HPDE6-E6E7 (cell line): ENCODE results near the gene ORAI3.

Experiments used
- DNase-seq: peaks from one replicate; pipeline ENCODE4 v3.0.0; 2011; ENCODE audit warnings: missing footprints; ENCODE audit errors: extremely low spot score

ORAI3 gene

GRCh38 chr16:30992276-30992780 lies 43.5 kb downstream of the ORAI3 start:
- no peak for DNase-seq

GRCh38 chr16:30992931-30993816 lies 44.3 kb downstream of the ORAI3 start:
- no peak for DNase-seq

GRCh38 chr16:30995927-30996323 lies 47.1 kb downstream of the ORAI3 start:
- no peak for DNase-seq

- no peak for DNase-seq
Observed at GRCh38 chr16:30996324-30996984, 47.6 kb downstream of the ORAI3 start.

- DNase-seq: peak; percentile 85
Observed at GRCh38 chr16:30996985-30997724, 48.3 kb downstream of the ORAI3 start.

- DNase-seq: peak; percentile 91
Observed at GRCh38 chr16:30997725-30998711, 49.1 kb downstream of the ORAI3 start.

- no peak for DNase-seq
Observed at GRCh38 chr16:30998852-30999761, 50.2 kb downstream of the ORAI3 start.

GRCh38 chr16:31000671-31001382 lies 52.0 kb downstream of the ORAI3 start:
- DNase-seq: no peak

GRCh38 chr16:31001507-31002249 lies 52.8 kb downstream of the ORAI3 start:
- no peak for DNase-seq

GRCh38 chr16:31002250-31002700 lies 53.4 kb downstream of the ORAI3 start:
- peak; percentile 31 for DNase-seq

- no peak for DNase-seq
Observed at GRCh38 chr16:31002862-31003341, 54.0 kb downstream of the ORAI3 start.

GRCh38 chr16:31003744-31004143 lies 54.9 kb downstream of the ORAI3 start:
- no peak for DNase-seq
